Thyroid gland (tissue), 4 donors: Measurements from ENCODE around the gene LRRIQ4.

ENCODE experiments used
- POLR2A ChIP-seq, 2 donors: fragments of 450-650 bp; IDR thresholded peaks; one replicate each; pipeline ENCODE4 v1.6.1; 2017; ENCODE audit warnings: antibody characterized with exemption in 2 of 2, mild to moderate bottlenecking in 2 of 2, moderate library complexity in 1 of 2
- TF ChIP-seq, protein P1 (sequence below), 6 experiments: fragments of 200-600 bp in 3 of 6; fragments of 450-650 bp in 3 of 6; sonication (generic) in 3 of 6; IDR thresholded peaks; one replicate each; pipeline ENCODE4 v1.5.1; 2016 to 2019; ENCODE audit warnings: antibody characterized with exemption in 6 of 6, mild to moderate bottlenecking in 2 of 6, inconsistent platforms in 1 of 6, moderate library complexity in 1 of 6

DNA sequence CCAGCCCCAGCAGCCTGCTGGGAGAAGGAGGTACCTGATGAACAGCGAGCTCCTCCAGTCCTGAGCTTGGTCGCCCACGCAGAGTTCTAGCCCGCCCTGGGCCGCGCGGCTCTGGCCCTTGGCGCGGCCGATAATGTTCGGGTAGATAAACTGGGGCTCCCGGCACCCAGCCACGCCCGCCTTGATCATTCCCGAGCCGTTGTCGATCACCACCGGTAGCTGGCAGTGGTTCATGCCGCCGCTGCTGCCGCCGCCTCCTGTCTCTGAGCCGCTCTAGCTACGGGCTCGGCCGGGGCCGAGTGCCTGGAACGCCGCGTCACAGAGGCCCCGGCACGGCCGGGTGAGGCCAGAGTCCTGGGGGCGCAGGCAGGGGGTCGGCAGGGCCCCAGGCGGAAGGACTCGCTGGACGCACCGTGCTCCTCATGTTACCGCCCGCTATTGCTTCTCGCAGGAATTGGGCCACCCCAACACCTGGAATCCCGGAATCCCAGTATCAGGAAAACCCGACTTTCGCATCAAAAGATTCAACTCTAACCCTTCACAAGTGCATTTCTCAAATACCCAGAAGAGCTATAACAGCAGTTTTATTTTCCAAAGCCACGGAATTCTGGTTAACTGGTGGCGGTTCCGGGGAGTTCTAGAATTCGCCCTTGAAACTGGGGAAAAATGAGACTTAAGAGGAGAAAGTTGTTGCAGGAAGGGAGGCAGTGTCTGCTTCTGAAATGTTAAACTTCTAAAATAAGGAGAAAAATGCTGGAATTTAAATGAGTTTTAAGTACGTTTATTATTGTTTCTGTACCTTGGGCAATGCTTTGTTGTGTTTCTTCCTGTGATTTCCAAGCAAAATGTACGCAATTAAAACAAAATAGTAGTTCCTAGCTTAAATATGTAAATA is 43.1 kb upstream of the LRRIQ4 start, which contains the start of gene ACTRT3:
- TF ChIP-seq, protein P1, sequence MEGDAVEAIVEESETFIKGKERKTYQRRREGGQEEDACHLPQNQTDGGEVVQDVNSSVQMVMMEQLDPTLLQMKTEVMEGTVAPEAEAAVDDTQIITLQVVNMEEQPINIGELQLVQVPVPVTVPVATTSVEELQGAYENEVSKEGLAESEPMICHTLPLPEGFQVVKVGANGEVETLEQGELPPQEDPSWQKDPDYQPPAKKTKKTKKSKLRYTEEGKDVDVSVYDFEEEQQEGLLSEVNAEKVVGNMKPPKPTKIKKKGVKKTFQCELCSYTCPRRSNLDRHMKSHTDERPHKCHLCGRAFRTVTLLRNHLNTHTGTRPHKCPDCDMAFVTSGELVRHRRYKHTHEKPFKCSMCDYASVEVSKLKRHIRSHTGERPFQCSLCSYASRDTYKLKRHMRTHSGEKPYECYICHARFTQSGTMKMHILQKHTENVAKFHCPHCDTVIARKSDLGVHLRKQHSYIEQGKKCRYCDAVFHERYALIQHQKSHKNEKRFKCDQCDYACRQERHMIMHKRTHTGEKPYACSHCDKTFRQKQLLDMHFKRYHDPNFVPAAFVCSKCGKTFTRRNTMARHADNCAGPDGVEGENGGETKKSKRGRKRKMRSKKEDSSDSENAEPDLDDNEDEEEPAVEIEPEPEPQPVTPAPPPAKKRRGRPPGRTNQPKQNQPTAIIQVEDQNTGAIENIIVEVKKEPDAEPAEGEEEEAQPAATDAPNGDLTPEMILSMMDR (IDR thresholded peaks at IDR 0.05) = no peak
- TF ChIP-seq POLR2A (IDR thresholded peaks at IDR 0.05) = peak in 1 of 2 donors; percentile 45
